ENCODE results near the gene LUM. TPM values are rescaled to one million over a fixed set of nuclear protein-coding genes. Genes with fewer than 3 reads are reported as not detected.

Gene LUM
- total and polyA plus RNA-seq, 2 experiments from 2014 or later = 0.27 TPM; not detected in 1

GRCh38 chr12:91127751-91128150 lies 16.5 kb upstream of the LUM start:
- H3K4me1 ChIP-seq (ENCODE audit: insufficient read depth) = no peaks in the 10 kb centered on the region
- H3K4me3 Mint-ChIP-seq = no peak overlapping the region
- H3K36me3 ChIP-seq (ENCODE audit: insufficient read depth) = no peaks in the 10 kb centered on the region
- no peak overlapping the region for H3K4me3 ChIP-seq
- ATAC-seq (no peak), DNase-seq (ENCODE audit: low spot score) (no peak)
- no peaks in the 10 kb centered on the region for H4K20me1 ChIP-seq (replicated peaks; ENCODE audit: insufficient read depth)
- peaks cover 1% of the 10 kb centered on the region for H3K27me3 Mint-ChIP-seq (ENCODE audit: insufficient read depth, low read depth, poor library complexity)
- H3K9me3 Mint-ChIP-seq = no peaks in the 10 kb centered on the region
- no peaks in the 10 kb centered on the region for H3K36me3 Mint-ChIP-seq (ENCODE audit: low read depth)
- H3K27me3 ChIP-seq (ENCODE audit: insufficient read depth) = no peaks in the 10 kb centered on the region
- no peaks in the 10 kb centered on the region for H3K79me2 ChIP-seq (replicated peaks; ENCODE audit: insufficient read depth)
- H3K9me2 ChIP-seq (ENCODE audit: insufficient read depth) = no peaks in the 10 kb centered on the region; the same call in 1 of the 2 replicates
- H3F3A ChIP-seq (replicated peaks; ENCODE audit: low read depth) = no peaks in the 10 kb centered on the region
- no peak overlapping the region for H3K27ac Mint-ChIP-seq
- no peaks in the 10 kb centered on the region for H3K4me1 Mint-ChIP-seq
- TF ChIP-seq ZNF114 (CRISPR knock-in tag; IDR thresholded peaks at IDR 0.05) = no peak
- TF ChIP-seq ZNF331 (CRISPR knock-in tag; IDR thresholded peaks at IDR 0.05; ENCODE audit: low read depth) = no peak
- no peak for TF ChIP-seq STAT1 (IDR thresholded peaks at IDR 0.05; ENCODE audit: unreplicated experiment)
- no peak for TF ChIP-seq POLR2AphosphoS5 (IDR thresholded peaks at IDR 0.05; ENCODE audit: low read depth)
- no peak for TF ChIP-seq JUNB (IDR thresholded peaks at IDR 0.05; ENCODE audit: unreplicated experiment)
- no peak for TF ChIP-seq ZNF462 (CRISPR knock-in tag; IDR thresholded peaks at IDR 0.05)
- TF ChIP-seq CREB1 (CRISPR knock-in tag; IDR thresholded peaks at IDR 0.05; ENCODE audit: low read depth) = no peak
- TF ChIP-seq NANOG (IDR thresholded peaks at IDR 0.05; ENCODE audit: borderline replicate concordance) = no peak
- no peak overlapping the region for H3K4me2 ChIP-seq
- no peak overlapping the region for H3K27ac ChIP-seq (ENCODE audit: low read depth)
- H2AFZ ChIP-seq = no peak overlapping the region

GRCh38 chr12:91127306-91127705 lies 16.0 kb upstream of the LUM start:
- no peaks in the 10 kb centered on the region for H3K4me1 ChIP-seq (ENCODE audit: insufficient read depth)
- no peak overlapping the region for H3K4me3 ChIP-seq
- no peaks in the 10 kb centered on the region for H4K20me1 ChIP-seq (replicated peaks; ENCODE audit: insufficient read depth)
- Mint-ChIP-seq H3K27ac (no peak overlapping the region), H3K9me3 (no peaks in the 10 kb centered on the region), H3K36me3 (ENCODE audit: low read depth) (no peaks in the 10 kb centered on the region), H3K4me1 (no peaks in the 10 kb centered on the region), H3K4me3 (no peak overlapping the region), H3K27me3 (ENCODE audit: insufficient read depth, low read depth, poor library complexity) (peaks cover 1% of the 10 kb centered on the region)
- no peaks in the 10 kb centered on the region for H3K36me3 ChIP-seq (ENCODE audit: insufficient read depth)
- H2AFZ ChIP-seq = no peak overlapping the region
- H3F3A ChIP-seq (replicated peaks; ENCODE audit: low read depth) = no peaks in the 10 kb centered on the region
- H3K27ac ChIP-seq (ENCODE audit: low read depth) = no peak overlapping the region
- DNase-seq (ENCODE audit: low spot score) (no peak), ATAC-seq (no peak)
- no peaks in the 10 kb centered on the region for H3K79me2 ChIP-seq (replicated peaks; ENCODE audit: insufficient read depth)
- H3K27me3 ChIP-seq (ENCODE audit: insufficient read depth) = no peaks in the 10 kb centered on the region
- no peaks in the 10 kb centered on the region; the same call in 1 of the 2 replicates for H3K9me2 ChIP-seq (ENCODE audit: insufficient read depth)
- H3K4me2 ChIP-seq = no peak overlapping the region
- TF ChIP-seq CTCF (conservative IDR thresholded peaks at IDR 0.05; ENCODE audit: low read depth in 2 of 2) (no peak), STAT1 (IDR thresholded peaks at IDR 0.05; ENCODE audit: unreplicated experiment) (no peak), JUNB (IDR thresholded peaks at IDR 0.05; ENCODE audit: unreplicated experiment) (no peak), ZNF114 (CRISPR knock-in tag; IDR thresholded peaks at IDR 0.05) (no peak), EZH2 (IDR thresholded peaks at IDR 0.05; ENCODE audit: low read depth, unreplicated experiment) (no peak), ETS1 (IDR thresholded peaks at IDR 0.05) (no peak)

Data from GM23338 (cell line).